Inflammatory macrophage treated with lipopolysaccharide for 1 hour (primary cell): ENCODE data around the gene CERS6.
"Not testable (repeated sequence)": the region's sequence is repeated elsewhere in the genome, so short reads cannot be mapped to it uniquely, and the experiment has no call there.

Experiments
- DNase-seq, 2 donors: peaks; one replicate each; pipeline ENCODE4 v3.0.0-alpha.2; 2020 to 2022

The CERS6 gene

GRCh38 chr2:168455645-168456520, at the start of gene CERS6:
CERS6 (plus strand) TSS chr2:168456272; CDS start chr2:168456449, 177 bp downstream.
- peak; percentile 94 to 96 for DNase-seq

- DNase-seq: not testable (repeated sequence)
Observed at GRCh38 chr2:168412301-168412700, 43.8 kb upstream of the CERS6 start.

GRCh38 chr2:168413101-168413500, 43.0 kb upstream of the CERS6 start:
- not testable (repeated sequence) for DNase-seq

- no peak for DNase-seq
Observed at GRCh38 chr2:168416555-168416954, 39.5 kb upstream of the CERS6 start.

- DNase-seq: no peak
Observed at GRCh38 chr2:168422584-168422983, 33.5 kb upstream of the CERS6 start.

- DNase-seq: no peak
Observed at GRCh38 chr2:168424112-168424951, 31.7 kb upstream of the CERS6 start.

- no peak for DNase-seq
Observed at GRCh38 chr2:168424971-168425370, 31.1 kb upstream of the CERS6 start.

- DNase-seq: no peak
Observed at GRCh38 chr2:168426861-168427260, 29.2 kb upstream of the CERS6 start.

GRCh38 chr2:168427451-168427850, 28.6 kb upstream of the CERS6 start:
- no peak for DNase-seq

- DNase-seq: no peak
Observed at GRCh38 chr2:168428431-168428830, 27.6 kb upstream of the CERS6 start.

GRCh38 chr2:168429988-168430387, 26.1 kb upstream of the CERS6 start:
- DNase-seq: no peak

GRCh38 chr2:168430431-168430830, 25.6 kb upstream of the CERS6 start:
- no peak for DNase-seq

GRCh38 chr2:168431301-168432024, 24.6 kb upstream of the CERS6 start:
- no peak for DNase-seq

GRCh38 chr2:168432100-168432499, 24.0 kb upstream of the CERS6 start:
- DNase-seq: no peak

GRCh38 chr2:168432565-168433186, 23.4 kb upstream of the CERS6 start:
- no peak for DNase-seq

GRCh38 chr2:168433527-168433926, 22.5 kb upstream of the CERS6 start:
- no peak for DNase-seq

- peak; percentile 21 to 70 for DNase-seq
Observed at GRCh38 chr2:168434146-168434545, 21.9 kb upstream of the CERS6 start.

- no peak for DNase-seq
Observed at GRCh38 chr2:168436840-168437239, 19.2 kb upstream of the CERS6 start.

- no peak for DNase-seq
Observed at GRCh38 chr2:168438553-168438952, 17.5 kb upstream of the CERS6 start.

- DNase-seq: no peak
Observed at GRCh38 chr2:168439536-168439935, 16.5 kb upstream of the CERS6 start.

GRCh38 chr2:168441214-168441872, 14.7 kb upstream of the CERS6 start:
- no peak for DNase-seq

- no peak for DNase-seq
Observed at GRCh38 chr2:168443818-168444217, 12.3 kb upstream of the CERS6 start.
